COLO829 (cell line): ENCODE measurements around the gene KCNJ15.

Experiments
- DNase-seq: peaks from one replicate; pipeline ENCODE4 v3.0.0; 2012; ENCODE audit warnings: low spot score

Gene KCNJ15

DNA sequence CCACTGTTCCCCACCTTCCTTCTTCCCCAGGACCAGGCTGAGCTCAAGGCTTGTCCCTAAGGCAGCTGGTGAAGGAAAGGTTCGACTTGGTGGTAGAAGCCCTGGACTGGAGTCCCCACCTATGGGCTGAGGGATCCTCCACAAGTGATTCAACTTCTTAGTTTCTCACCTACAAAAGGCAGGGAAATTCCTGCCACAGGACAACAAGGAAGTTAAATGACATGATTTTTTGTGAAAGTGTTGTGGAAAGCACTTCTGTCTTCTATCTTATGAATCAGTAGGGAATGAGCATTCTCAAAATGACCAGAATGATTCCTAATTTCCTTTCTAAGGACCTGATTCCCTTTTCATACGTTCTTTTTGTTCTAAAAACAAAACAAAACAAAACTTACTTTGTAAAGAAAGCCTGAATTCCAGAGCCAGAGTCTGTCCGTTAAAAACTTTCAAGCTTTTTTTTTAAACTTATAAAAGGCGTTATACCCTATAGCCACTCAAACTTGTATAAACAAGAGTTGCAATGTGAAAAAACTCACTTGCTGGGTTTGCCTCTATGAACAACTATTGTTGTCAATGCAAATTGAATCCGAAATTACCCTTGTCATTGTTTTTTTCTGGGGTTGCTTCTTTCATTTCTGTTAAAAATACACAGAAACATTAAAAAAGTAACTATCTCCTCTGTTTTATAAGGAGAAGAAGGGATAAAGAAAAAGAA is 12.2 kb downstream of the KCNJ15 start:
- no peak for DNase-seq

DNA sequence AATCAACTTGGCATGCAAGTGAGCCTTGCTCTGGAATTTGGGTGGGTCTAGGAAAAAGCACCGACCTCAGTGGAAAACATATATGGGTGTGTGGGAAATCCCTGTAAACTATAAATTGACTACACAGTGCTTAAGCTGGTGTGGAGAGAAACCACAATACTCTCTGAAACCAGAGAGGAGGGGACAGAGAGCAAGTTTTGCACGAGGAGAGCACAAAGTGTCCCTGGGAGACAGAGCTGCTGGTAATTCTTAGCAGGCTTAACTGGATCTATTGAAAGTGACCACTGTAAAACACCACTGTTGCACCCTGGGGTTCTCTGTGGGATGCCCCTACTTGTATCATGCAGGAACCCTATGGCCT is 12.8 kb downstream of the KCNJ15 start:
- no peak for DNase-seq

DNA sequence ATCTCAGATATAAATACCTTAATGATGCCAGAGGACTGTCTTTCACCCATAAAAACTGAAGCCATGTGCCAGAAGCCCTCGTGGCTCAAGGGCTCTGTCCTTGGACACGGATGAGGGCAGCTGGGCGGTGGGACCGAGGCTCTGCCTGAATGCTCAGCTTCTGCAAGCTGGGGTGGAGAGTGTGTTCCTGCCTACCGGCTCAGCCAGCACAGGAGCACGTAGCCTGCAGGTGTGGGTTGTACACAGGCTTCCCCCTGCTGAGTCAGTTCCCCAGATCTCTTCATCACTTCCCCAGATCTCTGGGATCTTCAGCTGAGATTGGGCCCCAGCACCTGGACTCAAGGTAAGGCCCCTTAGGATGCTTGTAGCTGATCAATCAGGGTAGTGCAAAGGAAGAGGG is 15.4 kb downstream of the KCNJ15 start:
- DNase-seq: no peak

GRCh38 chr21:38273745-38274542 is 17.2 kb downstream of the KCNJ15 start:
- no peak for DNase-seq

GRCh38 chr21:38277501-38278131 is 20.8 kb downstream of the KCNJ15 start:
- peak; percentile 35 for DNase-seq

DNA sequence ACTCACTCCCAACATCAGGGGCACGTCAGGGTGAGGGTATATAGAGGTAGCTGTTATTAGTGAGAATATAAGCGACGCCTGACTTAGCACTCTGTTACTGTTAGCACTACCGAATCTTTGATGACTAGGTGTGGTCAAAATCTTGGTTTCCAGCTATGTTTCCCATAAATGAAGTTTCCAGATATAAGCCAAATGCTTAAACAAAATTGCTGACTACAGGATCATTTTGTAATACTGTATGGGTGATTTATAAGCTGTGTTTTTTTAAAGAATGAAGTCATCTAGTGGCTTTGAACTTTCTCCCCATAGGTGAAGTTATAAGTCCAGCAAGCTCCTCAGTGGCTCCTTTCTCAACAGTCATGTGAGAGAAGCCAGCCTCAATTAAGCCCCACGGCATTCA is 23.7 kb downstream of the KCNJ15 start:
- no peak for DNase-seq

DNA sequence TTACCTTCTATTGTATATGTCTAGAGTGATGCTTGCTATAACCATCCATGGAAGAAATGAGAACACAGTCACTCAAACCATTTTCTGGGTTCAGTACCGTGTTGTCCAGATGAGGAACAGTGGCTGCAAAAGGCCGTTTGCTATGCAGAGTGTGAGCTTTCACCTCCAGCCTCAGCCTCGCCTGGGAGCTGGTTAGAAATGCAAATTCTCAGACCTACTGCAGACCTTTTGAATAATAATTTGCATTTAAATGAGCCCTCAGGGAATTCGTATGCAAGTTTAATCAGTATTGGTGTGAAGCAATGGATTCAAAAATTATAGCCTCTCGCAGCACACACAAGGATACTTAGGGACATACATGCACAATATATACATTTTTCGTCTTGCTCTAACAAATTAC is 24.1 kb downstream of the KCNJ15 start:
- no peak for DNase-seq

GRCh38 chr21:38282921-38283320 is 26.1 kb downstream of the KCNJ15 start:
- DNase-seq: no peak

GRCh38 chr21:38284216-38284615 is 27.4 kb downstream of the KCNJ15 start:
- DNase-seq: no peak

DNA sequence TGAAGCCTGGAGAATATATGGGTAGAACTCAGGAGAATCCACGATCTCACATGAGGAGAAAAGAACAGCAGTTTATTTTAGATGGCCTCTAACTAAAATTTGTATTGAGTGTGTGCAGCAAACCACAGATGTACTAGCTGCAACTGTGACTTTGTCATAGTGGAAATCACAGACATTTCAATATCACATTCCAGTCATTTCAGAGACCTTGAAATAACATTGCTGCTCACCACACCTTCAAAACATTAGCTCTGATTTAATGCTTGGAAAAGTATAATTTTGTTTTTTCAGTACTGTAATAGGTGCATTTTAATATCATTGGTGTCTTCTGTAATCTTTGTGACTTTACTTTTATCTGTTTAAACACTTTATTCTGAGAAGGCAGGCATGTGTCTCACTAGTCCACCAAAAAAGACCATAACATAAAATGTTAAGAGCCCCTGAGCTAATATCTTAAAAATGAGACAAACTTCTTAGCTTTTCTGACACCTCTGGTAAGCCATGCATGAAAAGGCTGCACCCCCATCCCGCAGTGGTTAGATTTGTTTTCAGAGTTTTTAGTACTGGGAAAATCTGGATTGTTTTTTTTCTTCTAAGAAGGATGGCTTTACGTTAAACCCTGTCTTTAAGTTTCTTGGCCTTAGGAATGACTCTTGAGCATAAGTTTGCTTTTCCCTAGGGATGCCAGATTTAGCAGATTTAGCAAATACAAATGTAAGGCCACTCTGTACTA is 30.1 kb downstream of the KCNJ15 start:
- no peak for DNase-seq

DNA sequence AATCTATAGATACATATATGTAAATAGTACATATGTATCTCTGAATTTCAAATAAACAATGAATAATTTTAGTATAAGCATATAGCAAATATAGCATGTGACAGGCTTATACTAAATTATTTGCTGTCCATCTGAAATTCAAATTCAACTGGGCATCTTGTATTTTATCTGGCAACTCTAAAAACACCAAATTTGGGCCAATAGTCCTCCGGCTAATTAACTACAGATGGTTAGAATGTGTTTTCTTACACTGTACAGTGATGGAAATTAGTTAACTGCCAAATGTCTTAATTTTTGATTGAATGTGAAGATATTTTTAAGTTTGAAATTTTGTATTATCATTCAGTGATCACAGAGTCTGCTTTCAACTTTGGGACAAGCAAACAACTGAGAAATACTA is 30.7 kb downstream of the KCNJ15 start:
- DNase-seq: no peak

DNA sequence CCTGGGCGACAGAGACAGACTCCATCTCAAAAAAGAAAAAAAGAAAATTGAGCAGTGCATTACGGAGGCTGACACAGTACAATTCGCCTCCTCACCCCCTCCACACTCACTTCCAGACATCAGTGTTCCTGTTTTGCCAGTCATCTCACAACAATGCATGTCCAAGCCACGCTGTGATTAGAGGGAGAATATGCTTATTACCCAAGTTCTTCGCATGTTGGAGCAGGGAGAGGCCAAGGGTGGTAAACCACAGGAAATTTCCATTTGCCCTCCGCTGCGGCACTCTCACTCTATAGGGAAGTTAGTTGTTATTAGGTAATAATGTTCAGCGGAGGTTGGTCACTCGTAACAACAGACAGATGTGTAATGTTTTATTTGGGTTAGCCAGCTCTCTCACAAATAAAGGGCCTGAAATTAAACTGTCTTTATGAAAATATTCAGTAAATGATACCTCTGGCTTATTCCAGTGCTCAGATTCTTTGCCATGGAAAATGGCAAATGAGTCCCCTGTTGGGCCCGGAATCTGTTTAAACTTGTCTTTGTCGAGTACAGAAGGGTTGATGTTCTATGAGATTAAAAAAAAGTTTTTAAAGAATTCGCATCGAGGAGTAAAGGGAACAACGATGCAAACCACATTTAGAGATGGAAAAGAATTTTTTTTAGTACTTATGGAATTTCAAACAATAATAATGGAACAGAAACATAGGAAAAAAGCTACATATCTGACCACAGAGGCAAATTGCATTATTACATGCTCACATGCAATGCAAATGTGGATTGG is 33.1 kb downstream of the KCNJ15 start:
- no peak for DNase-seq

DNA sequence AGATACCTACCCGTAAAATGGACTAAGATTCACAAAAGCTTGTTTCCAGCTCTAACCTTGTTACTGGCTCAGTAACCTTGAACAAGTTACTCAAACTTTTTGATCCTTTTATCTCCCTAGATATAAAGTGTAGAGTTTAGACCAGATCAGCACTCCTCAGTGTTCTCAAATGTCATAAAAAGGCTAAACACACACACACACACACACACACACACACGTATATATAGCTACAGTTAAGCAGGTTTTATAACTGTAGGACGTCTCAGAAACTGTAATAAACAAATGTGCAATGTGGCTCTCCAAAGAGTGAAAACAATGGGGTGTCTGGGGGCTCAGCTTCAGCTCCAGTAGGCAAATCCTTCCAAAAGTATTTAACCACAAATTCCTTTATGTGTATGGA is 34.0 kb downstream of the KCNJ15 start:
- DNase-seq: no peak

DNA sequence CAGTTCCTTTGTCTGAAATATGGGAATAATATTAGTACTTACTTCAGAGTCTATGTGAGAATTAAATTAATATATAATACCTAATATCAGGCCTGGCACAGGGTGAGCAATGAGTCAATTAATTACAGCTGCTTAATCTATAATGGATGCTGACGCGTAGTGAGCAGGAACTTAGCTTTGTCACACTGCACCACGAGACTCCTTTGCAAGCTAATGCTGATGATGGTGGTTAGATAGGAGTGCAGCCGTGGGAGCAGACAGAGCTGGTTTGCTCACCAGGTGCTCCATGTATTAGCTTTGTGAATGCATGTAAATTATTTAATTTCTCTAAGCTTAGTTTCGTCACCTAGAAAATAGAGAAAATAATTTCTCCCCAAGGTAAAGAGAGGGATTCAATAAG is 35.1 kb downstream of the KCNJ15 start:
- no peak for DNase-seq

DNA sequence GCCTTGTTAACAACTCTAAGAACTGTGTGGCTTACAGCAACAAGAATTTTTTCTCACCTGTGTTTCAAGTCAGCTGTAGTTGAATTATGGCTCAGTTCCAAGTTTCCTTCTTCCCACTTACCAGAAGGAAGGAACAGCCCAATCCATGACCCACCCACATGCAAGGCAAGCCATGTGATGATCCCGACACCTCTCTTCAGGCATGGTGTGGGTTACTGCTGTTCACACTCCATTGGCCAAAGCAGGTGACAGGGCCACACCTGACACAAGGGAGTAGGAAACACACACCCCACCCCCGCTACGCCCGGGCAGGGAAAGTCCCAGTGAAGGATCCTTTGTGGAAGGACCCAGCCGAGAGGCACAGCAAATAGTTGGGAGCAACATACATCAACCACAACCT is 36.3 kb downstream of the KCNJ15 start:
- no peak for DNase-seq

DNA sequence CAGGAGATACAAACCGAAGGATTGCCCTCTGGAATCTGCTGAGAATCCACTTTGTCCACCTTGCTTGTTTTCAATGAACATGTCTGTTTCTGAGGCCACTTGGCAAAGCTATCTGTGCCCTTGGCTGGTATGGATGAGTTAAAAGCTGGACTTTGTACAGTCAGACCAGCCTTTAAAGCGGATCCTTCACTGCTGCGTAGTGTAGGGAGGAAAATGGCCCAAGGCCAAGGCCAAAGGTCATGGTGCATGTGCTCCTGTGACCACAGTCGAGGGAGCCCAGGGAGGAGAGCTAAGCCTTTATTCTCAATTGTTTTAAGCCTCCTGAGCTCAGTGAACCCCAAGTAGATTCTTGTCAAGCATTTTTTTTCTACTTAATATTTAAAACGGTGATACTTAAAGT is 37.0 kb downstream of the KCNJ15 start:
- no peak for DNase-seq

GRCh38 chr21:38294609-38295008 is 37.8 kb downstream of the KCNJ15 start:
- DNase-seq: no peak

DNA sequence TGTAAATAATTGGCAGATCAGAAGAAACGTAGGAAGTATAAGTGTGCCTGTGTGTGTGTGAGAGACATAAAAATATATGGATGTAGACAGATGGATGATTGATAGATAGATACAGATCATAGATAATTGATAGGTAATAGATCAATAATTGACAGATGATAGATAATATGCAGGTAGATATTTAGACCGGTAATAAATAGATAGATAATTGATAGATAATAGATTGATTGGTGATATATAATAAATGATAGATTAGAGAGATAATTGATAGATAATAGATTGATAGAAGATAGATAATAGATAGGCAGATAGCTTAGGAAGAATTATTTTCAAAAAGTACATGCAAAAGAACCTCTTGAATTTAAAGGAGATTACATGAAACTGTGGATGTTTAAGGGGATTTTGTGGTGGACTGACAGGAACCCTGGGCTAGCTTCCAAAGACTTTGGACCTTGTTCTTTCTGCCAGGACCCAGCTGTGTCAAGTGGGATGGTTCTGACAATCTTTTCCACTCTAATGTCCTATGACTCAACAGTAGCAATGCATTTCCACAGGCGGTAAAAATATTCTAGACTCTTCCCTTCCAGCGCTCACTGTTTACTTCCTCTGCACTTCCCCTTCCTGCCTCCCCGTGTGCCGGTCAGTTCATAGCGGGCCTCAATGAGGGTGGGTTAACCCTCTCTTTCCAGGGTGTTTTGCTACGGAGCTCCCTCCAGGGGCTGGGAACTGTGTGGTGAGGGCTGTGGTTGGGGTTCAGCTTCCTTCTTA is 39.4 kb downstream of the KCNJ15 start:
- no peak for DNase-seq

- no peak for DNase-seq
Measured at GRCh38 chr21:38297194-38297631, 40.4 kb downstream of the KCNJ15 start.

- DNase-seq: no peak
Measured at GRCh38 chr21:38297871-38298270, 41.1 kb downstream of the KCNJ15 start.

DNA sequence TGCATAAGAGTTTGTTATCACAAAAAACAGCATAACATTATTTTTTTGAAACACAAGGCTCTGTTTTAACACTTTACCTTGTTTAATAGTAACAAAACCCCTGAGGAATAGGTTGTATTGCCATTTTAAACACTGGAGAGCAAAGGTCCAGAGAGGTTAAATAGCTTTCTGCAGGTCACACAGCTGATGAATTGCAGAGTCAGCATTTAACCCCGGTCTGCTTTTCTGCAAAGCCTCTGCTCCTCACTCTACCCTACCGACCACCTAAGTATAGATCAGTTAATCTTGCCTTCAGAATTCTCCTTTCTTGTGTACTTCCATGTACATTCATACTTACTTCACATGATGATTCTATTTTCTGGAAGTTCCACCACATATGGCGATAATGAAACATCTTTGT is 42.0 kb downstream of the KCNJ15 start:
- no peak for DNase-seq
